ENCODE measurements around the gene PRPH.

PRPH gene

DNA sequence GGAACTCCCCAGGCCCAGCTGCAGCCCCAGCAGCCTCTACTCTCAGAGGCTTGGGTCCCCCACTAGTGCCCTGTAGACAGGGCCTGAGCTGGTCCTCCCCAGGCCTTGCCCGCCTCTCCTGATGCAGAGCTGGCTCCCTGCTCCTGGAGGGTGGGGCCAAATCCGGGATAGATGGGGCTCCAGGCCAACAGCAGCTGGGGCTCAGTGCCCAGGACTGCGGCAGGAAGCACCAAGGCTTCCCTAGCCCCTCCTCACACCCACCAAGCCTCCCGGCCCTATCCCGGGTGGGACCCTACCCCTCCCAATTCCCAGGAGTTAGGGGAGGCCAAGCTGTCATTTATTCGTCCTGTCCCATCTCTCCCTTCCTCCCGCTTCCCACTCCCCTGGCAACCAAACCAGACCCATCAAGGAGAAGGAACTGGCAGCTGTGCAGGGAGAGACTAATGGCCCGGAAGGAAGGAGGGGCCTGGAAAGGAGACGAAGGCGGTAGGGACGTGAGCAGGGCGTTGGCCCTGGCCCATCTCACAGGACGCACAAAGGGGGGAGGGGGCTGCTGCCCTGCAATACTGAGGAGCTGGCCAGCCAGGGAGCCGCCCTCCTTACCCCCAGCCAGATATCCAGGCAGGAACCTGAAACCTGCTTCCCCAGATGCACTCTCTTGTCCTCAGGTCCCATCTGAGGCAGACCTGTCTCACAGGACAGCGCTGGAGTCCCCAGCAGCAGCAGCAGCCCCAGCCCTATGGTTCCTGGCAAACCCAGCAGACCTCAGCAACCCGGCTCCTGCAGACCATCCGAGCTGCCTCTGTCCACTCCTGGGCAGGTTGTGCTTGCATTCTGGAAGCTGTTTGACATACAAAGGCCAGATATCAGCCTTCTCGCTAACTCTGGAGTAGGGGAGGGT is 1.6 kb upstream of the PRPH start:
- Histone ChIP-seq H2AFZ (ENCODE audit: low read length, unreplicated experiment) (no peak overlapping the region), H3K79me2 (ENCODE audit: control insufficient read depth, insufficient read depth, low read length, unreplicated experiment) (no peaks in the 10 kb centered on the region), H3K27me3 (ENCODE audit: insufficient read depth, low read length) (peaks cover 36% of the 10 kb centered on the region), H3K27ac (ENCODE audit: low read depth, low read length) (no peak overlapping the region), H3K36me3 (ENCODE audit: insufficient read depth, low read length) (no peaks in the 10 kb centered on the region), H3K4me1 (ENCODE audit: control insufficient read depth, insufficient read depth, low read length, unreplicated experiment) (peaks cover 5% of the 10 kb centered on the region), H3K4me3 (ENCODE audit: low read depth, low read length) (no peak overlapping the region)

DNA sequence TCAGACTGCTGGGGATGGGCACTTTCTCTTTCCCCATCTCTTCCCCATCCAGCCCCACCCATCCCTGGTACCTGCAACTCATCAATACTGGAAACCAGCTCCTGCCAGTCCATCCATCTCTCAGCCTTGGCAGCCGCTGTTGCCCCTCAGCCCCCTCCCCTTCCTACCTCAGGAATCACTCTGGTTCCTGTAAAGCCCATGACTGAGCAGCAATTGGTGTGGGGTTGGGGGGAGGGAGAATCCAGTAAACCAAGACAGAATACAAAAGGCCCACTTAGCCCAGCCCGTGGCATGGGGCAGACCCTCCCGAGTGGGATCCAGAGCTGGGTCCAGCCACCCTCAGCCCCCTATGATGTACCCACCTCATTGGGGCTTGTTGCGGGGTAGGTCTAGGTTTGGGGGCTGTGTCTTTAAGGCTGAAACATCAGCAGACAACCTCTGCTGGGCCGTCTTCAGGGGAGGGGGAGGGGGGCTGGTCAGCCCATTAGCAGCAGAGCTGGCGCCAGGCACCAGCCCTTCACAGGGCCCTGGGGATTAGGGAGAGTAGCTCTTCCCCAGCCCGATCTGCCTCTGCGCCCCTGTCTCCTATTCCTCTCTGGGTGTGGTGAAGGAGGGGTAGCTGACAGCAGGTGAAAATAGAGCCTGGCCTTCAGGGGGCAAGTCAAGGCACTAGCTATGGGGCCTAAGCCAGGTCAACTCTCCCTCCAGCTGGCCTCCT is 702 bp upstream of the PRPH start:
- Histone ChIP-seq H3K36me3 (ENCODE audit: insufficient read depth, low read length) (no peaks in the 10 kb centered on the region), H3K4me1 (ENCODE audit: control insufficient read depth, insufficient read depth, low read length, unreplicated experiment) (peaks cover 5% of the 10 kb centered on the region), H3K27ac (ENCODE audit: low read depth, low read length) (no peak overlapping the region), H3K27me3 (ENCODE audit: insufficient read depth, low read length) (peaks cover 42% of the 10 kb centered on the region), H3K4me3 (ENCODE audit: low read depth, low read length) (no peak overlapping the region), H3K79me2 (ENCODE audit: control insufficient read depth, insufficient read depth, low read length, unreplicated experiment) (no peaks in the 10 kb centered on the region), H2AFZ (ENCODE audit: low read length, unreplicated experiment) (no peak overlapping the region)

DNA sequence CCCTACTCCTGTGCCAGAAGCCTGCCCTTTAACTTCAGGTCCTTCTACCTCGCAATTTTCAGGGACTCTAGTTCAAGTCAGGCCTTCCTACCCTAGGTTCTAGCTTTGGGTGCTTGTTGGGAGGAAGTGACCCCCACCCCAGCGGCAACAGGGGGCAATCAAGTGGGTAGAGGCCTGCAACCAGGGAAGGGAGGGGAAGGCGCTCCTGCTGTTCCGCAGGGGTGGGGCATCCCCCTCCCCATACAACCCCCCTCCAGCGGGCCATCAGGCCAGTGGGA is 204 bp upstream of the PRPH start:
- H3K27ac ChIP-seq (ENCODE audit: low read depth, low read length), result no peak overlapping the region
- no peaks in the 10 kb centered on the region for H3K36me3 ChIP-seq (ENCODE audit: insufficient read depth, low read length)
- peaks cover 5% of the 10 kb centered on the region for H3K4me1 ChIP-seq (ENCODE audit: control insufficient read depth, insufficient read depth, low read length, unreplicated experiment)
- no peak overlapping the region for H3K4me3 ChIP-seq (ENCODE audit: low read depth, low read length)
- H3K27me3 ChIP-seq (ENCODE audit: insufficient read depth, low read length), result peaks cover 42% of the 10 kb centered on the region
- no peaks in the 10 kb centered on the region for H3K79me2 ChIP-seq (ENCODE audit: control insufficient read depth, insufficient read depth, low read length, unreplicated experiment)
- no peak overlapping the region for H2AFZ ChIP-seq (ENCODE audit: low read length, unreplicated experiment)

DNA sequence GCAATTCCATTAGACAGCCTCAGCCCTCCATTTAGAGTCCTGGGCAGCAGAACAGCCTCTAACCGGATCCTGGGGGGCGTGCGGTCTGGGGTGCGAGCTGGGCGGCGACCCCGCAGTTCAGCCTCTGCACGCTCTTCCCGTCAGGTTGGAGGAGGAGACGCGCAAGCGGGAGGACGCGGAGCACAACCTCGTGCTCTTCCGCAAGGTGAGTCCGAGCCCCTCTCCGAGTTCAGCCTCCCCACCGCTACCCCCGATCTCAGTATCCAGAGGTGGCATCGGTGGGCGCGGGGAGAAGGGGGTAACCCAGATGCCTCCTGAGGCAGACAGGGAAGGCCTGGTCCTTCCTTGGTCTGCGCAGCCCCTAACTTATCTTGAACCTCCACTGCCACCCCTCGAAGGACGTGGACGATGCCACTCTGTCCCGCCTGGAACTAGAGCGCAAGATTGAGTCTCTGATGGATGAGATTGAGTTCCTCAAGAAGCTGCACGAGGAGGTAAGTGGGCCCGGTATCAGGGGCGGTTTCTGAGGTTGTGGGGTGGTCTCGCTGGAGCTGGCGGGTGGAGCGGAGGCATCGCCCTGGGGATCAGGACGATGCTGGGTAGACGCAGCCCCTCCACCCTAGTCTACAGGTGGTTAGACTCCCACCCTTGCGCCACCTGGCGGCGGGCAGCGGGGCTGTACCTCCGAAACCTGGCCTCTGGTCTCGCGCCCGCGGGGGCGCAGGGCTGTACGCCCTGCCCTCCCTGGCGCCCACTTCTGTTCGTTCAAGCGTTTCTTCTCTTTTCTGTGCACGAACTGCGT is 1.3 kb downstream of the PRPH start:
- Histone ChIP-seq H3K36me3 (ENCODE audit: insufficient read depth, low read length) (no peaks in the 10 kb centered on the region), H3K4me3 (ENCODE audit: low read depth, low read length) (0 out of 2 replicates have a peak overlapping the region, but pooled peaks have one; percentile 59), H3K4me1 (ENCODE audit: control insufficient read depth, insufficient read depth, low read length, unreplicated experiment) (peaks cover 5% of the 10 kb centered on the region), H3K27me3 (ENCODE audit: insufficient read depth, low read length) (peaks cover 42% of the 10 kb centered on the region), H3K79me2 (ENCODE audit: control insufficient read depth, insufficient read depth, low read length, unreplicated experiment) (no peaks in the 10 kb centered on the region), H3K27ac (ENCODE audit: low read depth, low read length) (no peak overlapping the region), H2AFZ (ENCODE audit: low read length, unreplicated experiment) (no peak overlapping the region)

DNA sequence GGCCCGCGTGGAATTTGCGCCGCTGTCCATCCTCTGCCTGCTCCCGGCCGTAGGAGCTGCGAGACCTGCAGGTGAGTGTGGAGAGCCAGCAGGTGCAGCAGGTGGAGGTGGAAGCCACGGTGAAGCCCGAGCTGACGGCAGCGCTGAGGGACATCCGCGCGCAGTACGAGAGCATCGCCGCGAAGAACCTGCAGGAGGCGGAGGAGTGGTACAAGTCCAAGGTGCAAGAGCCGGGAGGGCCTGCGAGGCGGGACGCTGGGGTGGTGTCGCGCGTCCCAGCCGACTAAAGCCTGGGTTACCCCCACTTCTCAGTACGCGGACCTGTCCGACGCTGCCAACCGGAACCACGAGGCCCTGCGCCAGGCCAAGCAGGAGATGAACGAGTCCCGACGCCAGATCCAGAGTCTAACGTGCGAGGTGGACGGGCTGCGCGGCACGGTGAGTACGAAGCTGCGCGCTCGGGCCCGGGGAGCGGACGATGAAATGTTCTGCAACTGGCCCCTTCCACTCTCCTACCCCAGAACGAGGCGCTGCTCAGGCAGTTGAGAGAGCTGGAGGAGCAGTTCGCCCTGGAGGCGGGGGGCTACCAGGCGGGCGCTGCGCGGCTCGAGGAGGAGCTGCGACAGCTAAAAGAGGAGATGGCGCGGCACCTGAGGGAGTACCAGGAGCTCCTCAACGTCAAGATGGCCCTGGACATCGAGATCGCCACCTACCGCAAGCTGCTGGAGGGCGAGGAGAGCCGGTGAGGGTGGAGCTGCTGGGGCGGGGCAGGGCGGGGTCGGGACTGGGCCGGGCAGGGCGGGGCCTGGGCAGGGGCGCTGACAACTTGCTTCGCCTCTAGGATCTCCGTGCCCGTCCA is 2.1 kb downstream of the PRPH start:
- Histone ChIP-seq H3K79me2 (ENCODE audit: control insufficient read depth, insufficient read depth, low read length, unreplicated experiment) (no peaks in the 10 kb centered on the region), H3K4me3 (ENCODE audit: low read depth, low read length) (peak overlapping the region; percentile 59), H3K36me3 (ENCODE audit: insufficient read depth, low read length) (no peaks in the 10 kb centered on the region), H2AFZ (ENCODE audit: low read length, unreplicated experiment) (peak overlapping the region; percentile 58), H3K4me1 (ENCODE audit: control insufficient read depth, insufficient read depth, low read length, unreplicated experiment) (peaks cover 5% of the 10 kb centered on the region), H3K27me3 (ENCODE audit: insufficient read depth, low read length) (peaks cover 42% of the 10 kb centered on the region), H3K27ac (ENCODE audit: low read depth, low read length) (no peak overlapping the region)

DNA sequence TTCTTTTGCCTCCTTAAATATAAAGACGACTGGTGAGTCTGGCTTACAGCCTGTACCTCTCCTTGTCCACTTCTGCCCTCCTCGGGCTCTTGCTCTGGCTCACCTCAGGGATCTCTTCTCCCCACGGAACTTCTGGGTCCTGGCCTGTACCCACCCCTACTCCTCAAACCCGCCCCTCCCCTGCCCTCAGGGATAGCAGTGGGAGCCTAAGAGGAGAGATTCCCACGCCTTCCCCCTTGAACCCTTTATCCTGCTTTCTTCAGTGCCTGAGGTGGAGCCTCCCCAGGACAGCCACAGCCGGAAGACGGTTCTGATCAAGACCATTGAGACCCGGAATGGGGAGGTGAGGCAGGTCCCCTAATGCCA is 2.7 kb downstream of the PRPH start:
- no peak overlapping the region for H3K27ac ChIP-seq (ENCODE audit: low read depth, low read length)
- no peak overlapping the region for H2AFZ ChIP-seq (ENCODE audit: low read length, unreplicated experiment)
- H3K79me2 ChIP-seq (ENCODE audit: control insufficient read depth, insufficient read depth, low read length, unreplicated experiment), result no peaks in the 10 kb centered on the region
- peaks cover 42% of the 10 kb centered on the region for H3K27me3 ChIP-seq (ENCODE audit: insufficient read depth, low read length)
- H3K36me3 ChIP-seq (ENCODE audit: insufficient read depth, low read length), result no peaks in the 10 kb centered on the region
- peaks cover 5% of the 10 kb centered on the region for H3K4me1 ChIP-seq (ENCODE audit: control insufficient read depth, insufficient read depth, low read length, unreplicated experiment)
- H3K4me3 ChIP-seq (ENCODE audit: low read depth, low read length), result no peak overlapping the region

DNA sequence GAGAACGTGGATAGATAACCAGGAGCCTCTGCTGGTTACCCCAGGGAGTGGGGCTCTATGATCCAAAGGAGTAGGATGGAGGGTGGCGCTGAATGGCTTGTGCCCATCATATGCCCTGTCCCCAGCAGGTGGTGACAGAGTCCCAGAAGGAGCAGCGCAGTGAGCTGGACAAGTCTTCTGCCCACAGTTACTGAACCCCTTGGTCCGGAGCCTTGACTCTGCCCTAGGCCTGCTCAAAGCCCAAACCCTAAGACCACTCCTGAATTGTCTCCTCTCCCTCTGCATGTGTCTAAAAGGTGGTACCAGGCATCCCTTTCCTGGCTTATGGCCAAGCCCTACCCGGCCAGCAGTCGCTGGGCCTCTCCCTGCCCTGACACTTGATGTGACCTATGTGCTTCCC is 3.2 kb downstream of the PRPH start:
- no peak overlapping the region for H3K27ac ChIP-seq (ENCODE audit: low read depth, low read length)
- no peak overlapping the region for H2AFZ ChIP-seq (ENCODE audit: low read length, unreplicated experiment)
- H3K4me1 ChIP-seq (ENCODE audit: control insufficient read depth, insufficient read depth, low read length, unreplicated experiment), result peaks cover 4% of the 10 kb centered on the region
- no peak overlapping the region for H3K4me3 ChIP-seq (ENCODE audit: low read depth, low read length)
- peaks cover 42% of the 10 kb centered on the region for H3K27me3 ChIP-seq (ENCODE audit: insufficient read depth, low read length)
- H3K36me3 ChIP-seq (ENCODE audit: insufficient read depth, low read length), result no peaks in the 10 kb centered on the region
- H3K79me2 ChIP-seq (ENCODE audit: control insufficient read depth, insufficient read depth, low read length, unreplicated experiment), result no peaks in the 10 kb centered on the region

DNA sequence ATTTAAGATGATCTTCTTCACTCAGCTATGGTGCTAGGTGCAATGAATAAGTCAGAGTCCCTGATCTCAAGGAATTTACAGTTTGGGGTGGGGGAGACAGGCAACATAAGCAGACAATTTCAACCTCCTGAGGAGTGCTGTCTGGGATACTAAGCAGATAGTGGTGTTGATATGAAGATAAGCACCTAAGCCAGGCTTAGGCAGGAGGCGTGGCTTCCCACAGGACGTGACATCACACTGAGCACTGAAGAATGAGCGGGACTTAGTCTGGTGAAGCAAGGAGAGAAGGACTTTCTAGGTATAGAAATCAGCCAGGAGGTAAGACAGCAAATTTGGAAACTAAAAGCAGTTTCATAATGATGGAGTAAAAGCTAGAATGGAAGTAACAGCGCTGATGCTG is 6.8 kb downstream of the PRPH start:
- H3K79me2 ChIP-seq (ENCODE audit: control insufficient read depth, insufficient read depth, low read length, unreplicated experiment), result no peaks in the 10 kb centered on the region
- H3K27me3 ChIP-seq (ENCODE audit: insufficient read depth, low read length), result peaks cover 20% of the 10 kb centered on the region
- no peak overlapping the region for H3K27ac ChIP-seq (ENCODE audit: low read depth, low read length)
- H3K4me1 ChIP-seq (ENCODE audit: control insufficient read depth, insufficient read depth, low read length, unreplicated experiment), result no peaks in the 10 kb centered on the region
- H3K36me3 ChIP-seq (ENCODE audit: insufficient read depth, low read length), result no peaks in the 10 kb centered on the region
- H3K4me3 ChIP-seq (ENCODE audit: low read depth, low read length), result no peak overlapping the region
- no peak overlapping the region for H2AFZ ChIP-seq (ENCODE audit: low read length, unreplicated experiment)

DNA sequence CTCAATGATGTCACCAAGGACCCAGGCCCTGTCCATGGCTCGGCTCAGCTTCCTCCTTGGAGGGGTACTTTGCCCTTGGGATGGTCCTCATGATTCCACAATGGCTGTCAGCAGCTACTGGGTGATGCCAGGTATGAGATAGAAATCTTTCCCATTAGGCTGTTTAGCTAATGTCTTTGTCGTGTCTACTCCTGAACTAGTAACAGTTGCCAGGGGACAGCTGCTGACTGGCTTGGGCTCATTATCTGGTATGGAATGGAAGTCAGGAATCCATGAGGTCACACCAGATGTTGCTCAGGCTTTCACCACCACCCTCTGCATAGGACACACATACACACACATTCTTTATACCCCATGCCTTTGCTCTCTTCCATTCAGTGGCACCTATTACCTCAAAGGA is 9.2 kb downstream of the PRPH start:
- no peaks in the 10 kb centered on the region for H3K36me3 ChIP-seq (ENCODE audit: insufficient read depth, low read length)
- H3K27me3 ChIP-seq (ENCODE audit: insufficient read depth, low read length), result no peaks in the 10 kb centered on the region
- no peaks in the 10 kb centered on the region for H3K79me2 ChIP-seq (ENCODE audit: control insufficient read depth, insufficient read depth, low read length, unreplicated experiment)
- H3K4me1 ChIP-seq (ENCODE audit: control insufficient read depth, insufficient read depth, low read length, unreplicated experiment), result no peaks in the 10 kb centered on the region
- H3K27ac ChIP-seq (ENCODE audit: low read depth, low read length), result no peak overlapping the region
- H3K4me3 ChIP-seq (ENCODE audit: low read depth, low read length), result no peak overlapping the region
- no peak overlapping the region for H2AFZ ChIP-seq (ENCODE audit: low read length, unreplicated experiment)
